Gastrocnemius medialis (tissue), 4 donors: ENCODE measurements around the gene BCAS4.
"Not testable (repeated sequence)": the region's sequence is repeated elsewhere in the genome, so short reads cannot be mapped to it uniquely, and the experiment has no call there.

Source experiments
- CTCF ChIP-seq, 5 experiments: fragments of 450-650 bp in 3 of 5; fragments of 200-600 bp in 2 of 5; sonication (generic) in 2 of 5; IDR thresholded peaks in 4 of 5; conservative IDR thresholded peaks in 1 of 5; 1 replicate in 4 of 5; 2 replicates in 1 of 5; pipeline ENCODE4 v1.5.1; 2016 to 2019; ENCODE audit warnings: antibody characterized with exemption in 5 of 5, mild to moderate bottlenecking in 3 of 5, moderate library complexity in 3 of 5
- POLR2A ChIP-seq, 2 donors: fragments of 450-650 bp; IDR thresholded peaks; one replicate each; pipeline ENCODE4 v1.6.1; 2017; ENCODE audit warnings: antibody characterized with exemption in 2 of 2, mild to moderate bottlenecking in 2 of 2, moderate library complexity in 2 of 2

- TF ChIP-seq CTCF (IDR thresholded peaks at IDR 0.05 in 4 of 5, conservative IDR thresholded peaks at IDR 0.05 in 1 of 5); POLR2A (IDR thresholded peaks at IDR 0.05): not testable (repeated sequence)
Measured at GRCh38 chr20:50768991-50769390, 25.9 kb upstream of the BCAS4 start.
